Measurements from ENCODE around the gene SDCBP2. TPM values are rescaled to one million over a fixed set of nuclear protein-coding genes. Genes with fewer than 3 reads are reported as not detected.

SDCBP2 gene
- total and polyA plus RNA-seq, 2 of the 8 experiments (the other 6 are each of a cell fraction or from before 2014, with no cell fraction given): 4.2 to 6.7 TPM

- TF ChIP-seq EP300 (IDR thresholded peaks at IDR 0.05; ENCODE audit: borderline replicate concordance in 1 of 2, low read depth in 2 of 2, low read length in 2 of 2): no peak
- TF ChIP-seq POLR2AphosphoS5 (IDR thresholded peaks at IDR 0.05; ENCODE audit: low read depth, low read length): no peak
- no peak for TF ChIP-seq GABPA (IDR thresholded peaks at IDR 0.05; ENCODE audit: borderline replicate concordance, insufficient read depth, low read length)
- TF ChIP-seq CREB1 (IDR thresholded peaks at IDR 0.05): no peak
- no peak for TF ChIP-seq BRCA1 (IDR thresholded peaks at IDR 0.05; ENCODE audit: low read depth, low read length)
- no peak for TF ChIP-seq RNF2 (IDR thresholded peaks at IDR 0.05; ENCODE audit: borderline replicate concordance, low read depth, low read length, missing control alignments, poor library complexity, severe bottlenecking)
- no peak for TF ChIP-seq ASH2L (IDR thresholded peaks at IDR 0.05; ENCODE audit: low read length)
- no peak for TF ChIP-seq POLR2A (IDR thresholded peaks at IDR 0.05; ENCODE audit: control extremely low read depth in 1 of 2, low read depth in 2 of 2, low read length in 2 of 2)
- TF ChIP-seq EGR1 (IDR thresholded peaks at IDR 0.05; ENCODE audit: borderline replicate concordance, low read depth, low read length): no peak
These were observed 29.2 kb upstream of the SDCBP2 start (continued) for GRCh38 chr20:1357921-1358671.

All from H1 (cell line).